Stimulated activated CD4-positive, alpha-beta T cell treated with anti-CD3 and anti-CD28 coated beads, Interleukin-4, amount 100 ng/mL, for 1 hour (primary cell): ENCODE data around the gene TLK2.
A peak's percentile ranks its signal among the peaks of the same experiment; 100 is the strongest.
"Not testable (repeated sequence)": the region's sequence is repeated elsewhere in the genome, so short reads cannot be mapped to it uniquely, and the experiment has no call there.

Experiments used
- DNase-seq: peaks from one replicate; pipeline ENCODE4 v3.0.0-alpha.2; 2020

Gene TLK2

GRCh38 chr17:62478424-62478879 lies at the start of gene TLK2:
TSS of gene TLK2 (plus strand) at chr17:62478825. CDS start at chr17:62481126, 2,301 bp downstream.
- DNase-seq, result peak; percentile 79

- DNase-seq, result not testable (repeated sequence)
These were observed 43.4 kb upstream of the TLK2 start for GRCh38 chr17:62435251-62435650.

- not testable (repeated sequence) for DNase-seq
These were observed 37.4 kb upstream of the TLK2 start for GRCh38 chr17:62441181-62441580.

- no peak for DNase-seq
These were observed 34.6 kb upstream of the TLK2 start for GRCh38 chr17:62444063-62444462.

- not testable (repeated sequence) for DNase-seq
These were observed 32.8 kb upstream of the TLK2 start for GRCh38 chr17:62445791-62446190.

- DNase-seq, result not testable (repeated sequence)
These were observed 26.4 kb upstream of the TLK2 start for GRCh38 chr17:62452195-62452594.

- not testable (repeated sequence) for DNase-seq
These were observed 25.6 kb upstream of the TLK2 start for GRCh38 chr17:62453041-62453440.

- not testable (repeated sequence) for DNase-seq
These were observed 25.0 kb upstream of the TLK2 start for GRCh38 chr17:62453656-62454055.

GRCh38 chr17:62454111-62454510 lies 24.5 kb upstream of the TLK2 start:
- not testable (repeated sequence) for DNase-seq

GRCh38 chr17:62456016-62456415 lies 22.6 kb upstream of the TLK2 start:
- no peak for DNase-seq

GRCh38 chr17:62458483-62458882 lies 20.1 kb upstream of the TLK2 start:
- DNase-seq, result not testable (repeated sequence)

- DNase-seq, result not testable (repeated sequence)
These were observed 14.2 kb upstream of the TLK2 start for GRCh38 chr17:62464422-62464821.

- DNase-seq, result not testable (repeated sequence)
These were observed 13.4 kb upstream of the TLK2 start for GRCh38 chr17:62465271-62465670.

- peak; percentile 69 for DNase-seq
These were observed 7.8 kb upstream of the TLK2 start for GRCh38 chr17:62470666-62471379.

GRCh38 chr17:62471380-62471880 lies 7.2 kb upstream of the TLK2 start:
- not testable (repeated sequence) for DNase-seq

- not testable (repeated sequence) for DNase-seq
These were observed 5.3 kb upstream of the TLK2 start for GRCh38 chr17:62473030-62473982.

- not testable (repeated sequence) for DNase-seq
These were observed 1.5 kb upstream of the TLK2 start for GRCh38 chr17:62477111-62477510.

GRCh38 chr17:62477718-62478408 lies 762 bp upstream of the TLK2 start:
- peak; percentile 41 for DNase-seq

GRCh38 chr17:62478880-62479638 lies 434 bp downstream of the TLK2 start:
- peak; percentile 43 for DNase-seq

GRCh38 chr17:62479639-62480258 lies 1.1 kb downstream of the TLK2 start:
- DNase-seq, result not testable (repeated sequence)

GRCh38 chr17:62482553-62482952 lies 3.9 kb downstream of the TLK2 start:
- DNase-seq, result not testable (repeated sequence)
